LNCaP clone FGC (cell line): ENCODE results near the gene LPIN1.
"Not testable (repeated sequence)": the region's sequence is repeated elsewhere in the genome, so short reads cannot be mapped to it uniquely, and the experiment has no call there.

Experiments
- DNase-seq: peaks from one replicate; pipeline ENCODE4 v3.0.0-alpha.2; 2011; ENCODE audit warnings: low read depth
- H3K4me3 ChIP-seq: 2 replicates; pipeline ENCODE4 v1.5.1; 2011; ENCODE audit warnings: mild to moderate bottlenecking, low read depth, low read length, control low read depth
- CTCF ChIP-seq: IDR thresholded peaks from 2 replicates; pipeline ENCODE4 v1.5.1; 2012; ENCODE audit warnings: mild to moderate bottlenecking; ENCODE audit not compliant: control insufficient read depth, insufficient read depth; ENCODE audit errors: extremely low read depth

LPIN1 gene

GRCh38 chr2:11754700-11755015 lies 8.2 kb downstream of the LPIN1 start:
- TF ChIP-seq CTCF = no peak
- DNase-seq = no peak
- no peak overlapping the region for H3K4me3 ChIP-seq

GRCh38 chr2:11757101-11757500 lies 10.7 kb downstream of the LPIN1 start:
- DNase-seq = no peak
- no peak for TF ChIP-seq CTCF
- no peak overlapping the region for H3K4me3 ChIP-seq

GRCh38 chr2:11758187-11758586 lies 11.8 kb downstream of the LPIN1 start:
- no peak for DNase-seq
- no peak overlapping the region for H3K4me3 ChIP-seq
- TF ChIP-seq CTCF = no peak

- no peak for DNase-seq
- H3K4me3 ChIP-seq = no peak overlapping the region
- TF ChIP-seq CTCF = no peak
Measured at GRCh38 chr2:11758647-11759046, 12.2 kb downstream of the LPIN1 start.

GRCh38 chr2:11759182-11759975 lies 12.9 kb downstream of the LPIN1 start:
- not testable (repeated sequence) for H3K4me3 ChIP-seq, DNase-seq

GRCh38 chr2:11761259-11761658 lies 14.8 kb downstream of the LPIN1 start:
- no peak for DNase-seq
- TF ChIP-seq CTCF = no peak

GRCh38 chr2:11762031-11762430 lies 15.6 kb downstream of the LPIN1 start:
- DNase-seq = no peak
- TF ChIP-seq CTCF = no peak
- no peak overlapping the region for H3K4me3 ChIP-seq

More at GRCh38 chr2:11761259-11761658, 14.8 kb downstream of the LPIN1 start:
- no peak overlapping the region for H3K4me3 ChIP-seq
